ENCODE data around the gene CYRIA.

DNA sequence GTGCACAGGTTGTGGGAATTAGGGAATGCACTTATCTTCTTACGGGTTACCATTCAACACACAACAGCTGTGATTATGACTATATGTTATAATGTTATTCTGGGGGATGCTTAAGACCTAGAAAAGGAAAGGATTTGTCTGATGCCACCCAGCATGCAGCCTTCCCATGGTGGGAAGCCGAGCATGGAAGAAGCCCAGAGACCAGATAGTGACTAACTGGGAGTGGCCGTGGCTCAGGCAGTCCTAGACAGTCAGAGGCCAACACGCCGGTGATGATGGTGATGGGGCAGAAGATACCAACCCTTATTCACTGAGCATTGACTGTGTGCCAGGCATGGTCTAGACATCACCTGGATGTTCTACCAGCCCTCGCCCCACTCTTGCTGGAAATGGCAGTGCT lies 35.9 kb downstream of the CYRIA start:
- TF ChIP-seq ZBTB7A (IDR thresholded peaks at IDR 0.05; ENCODE audit: low read depth) (no peak), CEBPB (IDR thresholded peaks at IDR 0.05) (no peak), EP300 (IDR thresholded peaks at IDR 0.05; ENCODE audit: borderline replicate concordance) (no peak)
- TF ChIP-seq, protein P1, sequence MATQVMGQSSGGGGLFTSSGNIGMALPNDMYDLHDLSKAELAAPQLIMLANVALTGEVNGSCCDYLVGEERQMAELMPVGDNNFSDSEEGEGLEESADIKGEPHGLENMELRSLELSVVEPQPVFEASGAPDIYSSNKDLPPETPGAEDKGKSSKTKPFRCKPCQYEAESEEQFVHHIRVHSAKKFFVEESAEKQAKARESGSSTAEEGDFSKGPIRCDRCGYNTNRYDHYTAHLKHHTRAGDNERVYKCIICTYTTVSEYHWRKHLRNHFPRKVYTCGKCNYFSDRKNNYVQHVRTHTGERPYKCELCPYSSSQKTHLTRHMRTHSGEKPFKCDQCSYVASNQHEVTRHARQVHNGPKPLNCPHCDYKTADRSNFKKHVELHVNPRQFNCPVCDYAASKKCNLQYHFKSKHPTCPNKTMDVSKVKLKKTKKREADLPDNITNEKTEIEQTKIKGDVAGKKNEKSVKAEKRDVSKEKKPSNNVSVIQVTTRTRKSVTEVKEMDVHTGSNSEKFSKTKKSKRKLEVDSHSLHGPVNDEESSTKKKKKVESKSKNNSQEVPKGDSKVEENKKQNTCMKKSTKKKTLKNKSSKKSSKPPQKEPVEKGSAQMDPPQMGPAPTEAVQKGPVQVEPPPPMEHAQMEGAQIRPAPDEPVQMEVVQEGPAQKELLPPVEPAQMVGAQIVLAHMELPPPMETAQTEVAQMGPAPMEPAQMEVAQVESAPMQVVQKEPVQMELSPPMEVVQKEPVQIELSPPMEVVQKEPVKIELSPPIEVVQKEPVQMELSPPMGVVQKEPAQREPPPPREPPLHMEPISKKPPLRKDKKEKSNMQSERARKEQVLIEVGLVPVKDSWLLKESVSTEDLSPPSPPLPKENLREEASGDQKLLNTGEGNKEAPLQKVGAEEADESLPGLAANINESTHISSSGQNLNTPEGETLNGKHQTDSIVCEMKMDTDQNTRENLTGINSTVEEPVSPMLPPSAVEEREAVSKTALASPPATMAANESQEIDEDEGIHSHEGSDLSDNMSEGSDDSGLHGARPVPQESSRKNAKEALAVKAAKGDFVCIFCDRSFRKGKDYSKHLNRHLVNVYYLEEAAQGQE (IDR thresholded peaks at IDR 0.05; ENCODE audit: low read depth): no peak
